ENCODE results near the gene PFKFB3. TPM values are rescaled to one million over a fixed set of nuclear protein-coding genes. Genes with fewer than 3 reads are reported as not detected.
A peak's percentile ranks its signal among the peaks of the same experiment; 100 is the strongest.

The PFKFB3 gene
- total and polyA plus RNA-seq, 2 of the 4 experiments (the other 2 are of a cell fraction) = 34.1 to 45.5 TPM

- Histone ChIP-seq H3K4me3 (ENCODE audit: insufficient read depth, low read depth, low read length) (no peak overlapping the region), H3K4me1 (ENCODE audit: control insufficient read depth, insufficient read depth, low read length) (peaks cover 20% of the 10 kb centered on the region), H4K20me1 (ENCODE audit: insufficient read depth, low read length) (peaks cover 61% of the 10 kb centered on the region), H4K5ac (ENCODE audit: low read depth, low read length) (no peak overlapping the region), H3K27ac (ENCODE audit: insufficient read depth, low read length) (no peak overlapping the region), H2BK20ac (ENCODE audit: low read depth, low read length) (no peak overlapping the region), H3K14ac (replicated peaks; ENCODE audit: low read depth, low read length) (no peak overlapping the region), H3K4me2 (ENCODE audit: low read depth, low read length) (peak overlapping the region; percentile 86), H3K18ac (ENCODE audit: low read depth, low read length) (no peak overlapping the region), H2AK9ac (replicated peaks; ENCODE audit: low read depth, low read length, poor library complexity) (no peak overlapping the region), H2AK5ac (ENCODE audit: low read depth, low read length) (no peak overlapping the region; the same call in 1 of the 2 replicates), H3K23ac (ENCODE audit: low read depth, low read length) (peak overlapping the region; percentile 89; the same call in 1 of the 2 replicates), H3K9me3 (ENCODE audit: control insufficient read depth, insufficient read depth, low read length) (no peaks in the 10 kb centered on the region), H2BK5ac (ENCODE audit: low read depth, low read length, poor library complexity, severe bottlenecking) (no peak overlapping the region), H2BK15ac (ENCODE audit: low read depth, low read length) (no peak overlapping the region), H3K4ac (ENCODE audit: low read depth, low read length) (peak overlapping the region; percentile 22; the same call in 1 of the 2 replicates), H2AFZ (replicated peaks; ENCODE audit: low read length, poor library complexity) (no peak overlapping the region), H3K9ac (ENCODE audit: low read depth, low read length) (peak overlapping the region; percentile 43; the same call in 1 of the 2 replicates), H4K8ac (ENCODE audit: low read depth in 2 of 2, low read length in 2 of 2) (no peak overlapping the region; a peak in 2 of 4 replicates), H3K27me3 (ENCODE audit: control insufficient read depth, insufficient read depth, low read length) (no peaks in the 10 kb centered on the region), H2BK120ac (ENCODE audit: low read depth, low read length) (no peak overlapping the region), H3K36me3 (ENCODE audit: control insufficient read depth, insufficient read depth, low read length) (no peaks in the 10 kb centered on the region), H3K79me1 (ENCODE audit: low read depth in 1 of 2, low read length in 2 of 2) (peaks cover 11 to 73% of the 10 kb centered on the region in 2 experiments), H4K91ac (ENCODE audit: insufficient read depth, low read depth, low read length) (no peak overlapping the region), H3K56ac (ENCODE audit: extremely low read depth, insufficient read depth, low read length) (no peak overlapping the region), H3K9me1 (ENCODE audit: insufficient read depth, low read length) (peaks cover 11% of the 10 kb centered on the region)
- in situ Hi-C loops (cut with MboI; ENCODE audit: low sequenced_read_pairs) = no loop called here
- POLR2A ChIA-PET (ENCODE audit: unreplicated experiment) = no interaction called here
- whole genome bisulfite sequencing, 2 experiments (ENCODE audit: extremely low coverage in 2 of 2, insufficient read length in 1 of 2) = no CpG with 5 or more reads among the region's 6 CpGs
- BruUV-seq (replicated peaks) = no TSS peak
- CTCF ChIA-PET = interaction anchor here (3.0 kb wide), 1 partner anchor 200 kb away, joined by 42 read pairs; no protein-coding TSS in a partner anchor
- TF ChIP-seq SMC3 (IDR thresholded peaks at IDR 0.05; ENCODE audit: low read depth, low read length) (no peak), MXI1 (IDR thresholded peaks at IDR 0.05; ENCODE audit: borderline replicate concordance, low read depth, low read length) (no peak), POLR2A (IDR thresholded peaks at IDR 0.05; ENCODE audit: low read depth, low read length) (no peak), CEBPB (IDR thresholded peaks at IDR 0.05; ENCODE audit: low read depth, low read length) (no peak), ELK1 (IDR thresholded peaks at IDR 0.05; ENCODE audit: borderline replicate concordance, low read depth, low read length) (no peak), RCOR1 (IDR thresholded peaks at IDR 0.05; ENCODE audit: insufficient replicate concordance, low read length) (no peak), RFX5 (IDR thresholded peaks at IDR 0.05; ENCODE audit: low read depth, low read length) (no peak), MAFK (IDR thresholded peaks at IDR 0.05; ENCODE audit: low read depth, low read length) (no peak), MAZ (IDR thresholded peaks at IDR 0.05; ENCODE audit: borderline replicate concordance, low read depth, low read length) (no peak), CHD1 (IDR thresholded peaks at IDR 0.05; ENCODE audit: low read depth, low read length) (no peak), BHLHE40 (IDR thresholded peaks at IDR 0.05; ENCODE audit: low read depth, low read length) (no peak), USF2 (IDR thresholded peaks at IDR 0.05; ENCODE audit: low read depth, low read length) (no peak)
- intact Hi-C loops (cut with micrococcal nuclease) = loop anchor here (1.0 to 5.0 kb wide), 2 partner anchors 38 to 56 kb away; no protein-coding TSS in a partner anchor
- no peak for ATAC-seq (ENCODE audit: low read depth)
- no peak for DNase-seq
- dilution Hi-C loops (cut with HindIII; ENCODE audit: low sequenced_read_pairs, unreplicated experiment) = no loop called here
Observed at GRCh38 chr10:6200440-6200733, 2.3 kb upstream of the PFKFB3 start.
